ENCODE measurements around the gene USH2A. TPM values are rescaled to one million over a fixed set of nuclear protein-coding genes. Genes with fewer than 3 reads are reported as not detected.

USH2A gene
- total RNA-seq, 4 donors from 2014 or later: 0.14 TPM; not detected in 3

DNA sequence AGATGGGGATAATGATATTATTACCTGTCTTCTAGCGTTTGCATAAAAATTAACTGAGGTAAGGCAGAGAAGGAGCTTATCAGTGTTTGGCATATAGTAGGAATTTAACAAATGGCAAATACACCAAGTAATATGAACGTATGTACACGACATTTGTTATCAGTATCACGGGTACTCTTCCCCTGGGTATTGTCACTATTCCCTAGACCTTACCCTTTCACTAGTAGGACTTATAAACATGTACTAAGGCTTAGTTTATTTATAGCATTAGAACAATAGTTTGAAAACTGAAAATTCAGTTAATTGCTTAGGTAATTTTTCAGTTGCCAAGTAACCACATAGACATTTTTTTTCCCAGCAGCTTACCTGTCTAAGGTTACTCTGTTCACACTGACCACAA, 669.1 kb downstream of the USH2A start:
- Histone ChIP-seq H3K9me3 (no peaks in the 10 kb centered on the region), H3K4me1 (no peaks in the 10 kb centered on the region), H3K36me3 (no peaks in the 10 kb centered on the region), H3K4me3 (no peak overlapping the region), H3K27me3 (no peaks in the 10 kb centered on the region), H3K27ac (no peak overlapping the region)
- no peak for DNase-seq
- intact Hi-C loops (cut with DNase I; ENCODE audit: low total_unique reads): no loop called here
- TF ChIP-seq POLR2A (IDR thresholded peaks at IDR 0.05): no peak
- TF ChIP-seq, protein P1, sequence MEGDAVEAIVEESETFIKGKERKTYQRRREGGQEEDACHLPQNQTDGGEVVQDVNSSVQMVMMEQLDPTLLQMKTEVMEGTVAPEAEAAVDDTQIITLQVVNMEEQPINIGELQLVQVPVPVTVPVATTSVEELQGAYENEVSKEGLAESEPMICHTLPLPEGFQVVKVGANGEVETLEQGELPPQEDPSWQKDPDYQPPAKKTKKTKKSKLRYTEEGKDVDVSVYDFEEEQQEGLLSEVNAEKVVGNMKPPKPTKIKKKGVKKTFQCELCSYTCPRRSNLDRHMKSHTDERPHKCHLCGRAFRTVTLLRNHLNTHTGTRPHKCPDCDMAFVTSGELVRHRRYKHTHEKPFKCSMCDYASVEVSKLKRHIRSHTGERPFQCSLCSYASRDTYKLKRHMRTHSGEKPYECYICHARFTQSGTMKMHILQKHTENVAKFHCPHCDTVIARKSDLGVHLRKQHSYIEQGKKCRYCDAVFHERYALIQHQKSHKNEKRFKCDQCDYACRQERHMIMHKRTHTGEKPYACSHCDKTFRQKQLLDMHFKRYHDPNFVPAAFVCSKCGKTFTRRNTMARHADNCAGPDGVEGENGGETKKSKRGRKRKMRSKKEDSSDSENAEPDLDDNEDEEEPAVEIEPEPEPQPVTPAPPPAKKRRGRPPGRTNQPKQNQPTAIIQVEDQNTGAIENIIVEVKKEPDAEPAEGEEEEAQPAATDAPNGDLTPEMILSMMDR (IDR thresholded peaks at IDR 0.05): no peak

DNA sequence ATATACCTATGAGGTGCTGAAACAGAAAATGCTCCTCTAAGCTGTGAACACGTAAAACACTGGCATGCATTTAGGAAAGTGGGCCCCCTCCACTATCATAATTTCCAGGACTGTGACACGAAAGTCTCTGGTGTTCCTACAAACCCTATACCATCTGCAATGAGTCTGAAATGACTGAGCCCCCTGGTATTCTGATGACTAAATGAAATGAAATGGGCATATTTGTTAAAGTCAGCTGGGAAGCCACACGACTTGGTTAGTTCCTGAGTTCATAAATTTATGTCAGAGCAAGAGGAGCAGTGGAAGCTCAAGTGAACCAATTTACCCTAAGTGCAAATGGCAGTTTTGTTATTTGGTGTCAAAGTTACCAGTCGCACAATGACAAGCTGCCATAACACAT, 673.8 kb downstream of the USH2A start:
- Histone ChIP-seq H3K9me3 (no peaks in the 10 kb centered on the region), H3K4me1 (no peaks in the 10 kb centered on the region), H3K4me3 (no peak overlapping the region), H3K36me3 (no peaks in the 10 kb centered on the region), H3K27ac (no peak overlapping the region), H3K27me3 (no peaks in the 10 kb centered on the region)
- intact Hi-C loops (cut with DNase I; ENCODE audit: low total_unique reads): no loop called here
- DNase-seq: no peak
- TF ChIP-seq POLR2A (IDR thresholded peaks at IDR 0.05): no peak
- TF ChIP-seq, protein P1 (IDR thresholded peaks at IDR 0.05): no peak

DNA sequence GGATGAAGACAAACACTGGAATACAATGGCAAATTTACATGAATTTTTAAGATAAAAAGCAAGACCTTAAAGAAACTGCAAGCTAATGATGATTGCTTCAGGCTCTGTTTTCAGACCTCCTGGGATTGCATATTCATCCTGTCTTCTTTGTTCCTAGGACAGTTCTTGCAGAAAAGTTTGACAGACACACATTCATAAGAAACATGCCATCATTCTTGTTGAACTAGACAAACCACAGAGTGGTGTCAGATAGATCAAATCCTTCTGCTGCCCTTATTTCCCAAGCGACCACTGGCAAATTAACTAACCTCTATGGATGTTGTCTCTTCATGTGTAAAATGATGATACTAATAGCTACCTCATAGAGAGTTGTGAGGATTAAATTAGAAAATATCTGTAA, 674.8 kb downstream of the USH2A start:
- Histone ChIP-seq H3K9me3 (no peaks in the 10 kb centered on the region), H3K4me3 (no peak overlapping the region), H3K4me1 (no peaks in the 10 kb centered on the region), H3K27ac (no peak overlapping the region), H3K36me3 (no peaks in the 10 kb centered on the region), H3K27me3 (no peaks in the 10 kb centered on the region)
- no peak for TF ChIP-seq POLR2A (IDR thresholded peaks at IDR 0.05)
- TF ChIP-seq, protein P1 (IDR thresholded peaks at IDR 0.05): no peak
- no peak for DNase-seq
- intact Hi-C loops (cut with DNase I; ENCODE audit: low total_unique reads): no loop called here

- no peaks in the 10 kb centered on the region for H3K4me1 ChIP-seq
- no peaks in the 10 kb centered on the region for H3K27me3 ChIP-seq
- intact Hi-C loops (cut with DNase I; ENCODE audit: low total_unique reads): no loop called here
- H3K27ac ChIP-seq: no peak overlapping the region
- no peaks in the 10 kb centered on the region for H3K9me3 ChIP-seq
- DNase-seq: no peak
- no peaks in the 10 kb centered on the region for H3K36me3 ChIP-seq
- no peak for TF ChIP-seq POLR2A (IDR thresholded peaks at IDR 0.05)
- TF ChIP-seq, protein P1 (IDR thresholded peaks at IDR 0.05): no peak
- no peak overlapping the region for H3K4me3 ChIP-seq
These were observed 678.8 kb downstream of the USH2A start for GRCh38 chr1:215744419-215744818.

DNA sequence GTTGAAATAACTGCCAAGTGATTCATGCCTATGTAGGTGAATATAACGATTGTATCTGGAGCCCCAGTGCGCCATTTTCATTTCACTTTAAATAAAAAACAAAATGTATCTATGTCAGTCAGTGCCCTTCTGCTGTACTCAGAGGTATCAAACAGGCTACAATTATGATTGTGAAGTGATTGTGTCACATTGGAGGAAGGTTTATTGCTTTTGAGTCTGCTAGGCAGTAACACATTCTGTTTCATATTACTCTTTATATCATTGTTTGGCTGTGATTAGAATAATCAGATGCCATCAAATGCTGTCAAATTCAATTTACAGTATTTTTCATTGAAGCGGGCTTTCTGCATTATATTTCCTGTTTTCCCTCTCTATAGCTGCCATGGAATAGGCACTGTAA, 684.2 kb downstream of the USH2A start:
- intact Hi-C loops (cut with DNase I; ENCODE audit: low total_unique reads): no loop called here

GRCh38 chr1:215731699-215732098, 691.5 kb downstream of the USH2A start:
- no peak for DNase-seq
- TF ChIP-seq, protein P1 (IDR thresholded peaks at IDR 0.05): no peak
- TF ChIP-seq POLR2A (IDR thresholded peaks at IDR 0.05): no peak
- Histone ChIP-seq H3K9me3 (no peaks in the 10 kb centered on the region), H3K27me3 (no peaks in the 10 kb centered on the region), H3K4me1 (no peaks in the 10 kb centered on the region), H3K36me3 (no peaks in the 10 kb centered on the region), H3K4me3 (no peak overlapping the region), H3K27ac (no peak overlapping the region)
- intact Hi-C loops (cut with DNase I; ENCODE audit: low total_unique reads): no loop called here

More for the DNA sequence above, 684.2 kb downstream of the USH2A start:
- DNase-seq: no peak
- no peak for TF ChIP-seq POLR2A (IDR thresholded peaks at IDR 0.05)
- no peak overlapping the region for H3K4me3 ChIP-seq
- no peak overlapping the region for H3K27ac ChIP-seq
- no peaks in the 10 kb centered on the region for H3K4me1 ChIP-seq
- no peaks in the 10 kb centered on the region for H3K27me3 ChIP-seq
- no peaks in the 10 kb centered on the region for H3K36me3 ChIP-seq
- no peaks in the 10 kb centered on the region for H3K9me3 ChIP-seq
